ENCODE data around the gene GPR179. TPM values are rescaled to one million over a fixed set of nuclear protein-coding genes. Genes with fewer than 3 reads are reported as not detected.

GPR179 gene
- total RNA-seq, 1 experiment from 2014 or later, result 0.05 TPM

GRCh38 chr17:38326996-38327792, 16.6 kb downstream of the GPR179 start:
- ChIA-PET POLR2A (no interaction called here), CTCF (interaction anchor here (0.6 to 0.9 kb wide), 2 partner anchors 22 to 176 kb away, joined by 3 read pairs; no protein-coding TSS in a partner anchor)

GRCh38 chr17:38325221-38325851, 18.4 kb downstream of the GPR179 start:
- intact Hi-C loops (cut with micrococcal nuclease; ENCODE audit: unreplicated experiment), result no loop called here
- Mint-ChIP-seq H3K36me3 (ENCODE audit: insufficient read depth, unreplicated experiment) (peaks cover 48% of the 10 kb centered on the region), H3K9me3 (ENCODE audit: unreplicated experiment) (no peaks in the 10 kb centered on the region), H3K27ac (ENCODE audit: unreplicated experiment) (peak overlapping the region; percentile 60), H3K27me3 (ENCODE audit: insufficient read depth, unreplicated experiment) (peaks cover 3% of the 10 kb centered on the region), H3K4me1 (ENCODE audit: low read depth, unreplicated experiment) (peaks cover 21% of the 10 kb centered on the region), H3K4me3 (ENCODE audit: unreplicated experiment) (peak overlapping the region; percentile 40)
- TF ChIP-seq CTCF (IDR thresholded peaks at IDR 0.05; ENCODE audit: insufficient read depth in 1 of 2, low read depth in 1 of 2, low read length in 1 of 2, severe bottlenecking in 1 of 2, unreplicated experiment in 1 of 2), result no peak
- ChIA-PET POLR2A (interaction anchor here (0.8 kb wide), 1 partner anchor 26 kb away, joined by 3 read pairs; no protein-coding TSS in a partner anchor), CTCF (interaction anchor here (0.5 to 2.0 kb wide), 5 partner anchors 8 to 89 kb away, joined by 3 to 14 read pairs (median 5); partner anchors contain the start of gene SOCS7)
- Histone ChIP-seq H3K36me3 (ENCODE audit: control insufficient read depth, insufficient read depth, low read length) (peaks cover 5% of the 10 kb centered on the region), H3K9me3 (no peaks in the 10 kb centered on the region), H3K4me3 (ENCODE audit: low read depth, low read length) (no peak overlapping the region), H3K4me1 (peaks cover 29% of the 10 kb centered on the region), H3K27me3 (replicated peaks; ENCODE audit: control insufficient read depth, insufficient read depth, low read length) (no peaks in the 10 kb centered on the region)
- no peak for DNase-seq
- no TSS peak for BruUV-seq (replicated peaks)

More at GRCh38 chr17:38326996-38327792, 16.6 kb downstream of the GPR179 start:
- intact Hi-C loops (cut with micrococcal nuclease; ENCODE audit: unreplicated experiment), result no loop called here
- Histone ChIP-seq H3K4me3 (ENCODE audit: low read depth, low read length) (no peak overlapping the region), H3K4me1 (peaks cover 28% of the 10 kb centered on the region), H3K27me3 (replicated peaks; ENCODE audit: control insufficient read depth, insufficient read depth, low read length) (no peaks in the 10 kb centered on the region), H3K36me3 (ENCODE audit: control insufficient read depth, insufficient read depth, low read length) (peaks cover 4% of the 10 kb centered on the region), H3K9me3 (no peaks in the 10 kb centered on the region)
- peak overlapping the region; percentile 4 for H3K27ac Mint-ChIP-seq (ENCODE audit: unreplicated experiment)
- H3K4me1 Mint-ChIP-seq (ENCODE audit: low read depth, unreplicated experiment), result peaks cover 19% of the 10 kb centered on the region
- no peaks in the 10 kb centered on the region for H3K9me3 Mint-ChIP-seq (ENCODE audit: unreplicated experiment)
- BruUV-seq (replicated peaks), result no TSS peak
- peaks cover 3% of the 10 kb centered on the region for H3K27me3 Mint-ChIP-seq (ENCODE audit: insufficient read depth, unreplicated experiment)
- no peak for TF ChIP-seq CTCF (IDR thresholded peaks at IDR 0.05; ENCODE audit: insufficient read depth in 1 of 2, low read depth in 1 of 2, low read length in 1 of 2, severe bottlenecking in 1 of 2, unreplicated experiment in 1 of 2)
- no peak overlapping the region for H3K4me3 Mint-ChIP-seq (ENCODE audit: unreplicated experiment)
- DNase-seq, result no peak
- peaks cover 32% of the 10 kb centered on the region for H3K36me3 Mint-ChIP-seq (ENCODE audit: insufficient read depth, unreplicated experiment)

GRCh38 chr17:38324772-38325171, 19.0 kb downstream of the GPR179 start:
- no TSS peak for BruUV-seq (replicated peaks)
- H3K4me1 Mint-ChIP-seq (ENCODE audit: low read depth, unreplicated experiment), result peaks cover 26% of the 10 kb centered on the region
- POLR2A ChIA-PET, result interaction anchor here (0.5 to 0.8 kb wide), 3 partner anchors 27 to 234 kb away, joined by 3 to 4 read pairs (median 3); no protein-coding TSS in a partner anchor
- Histone ChIP-seq H3K4me1 (peaks cover 35% of the 10 kb centered on the region), H3K27me3 (replicated peaks; ENCODE audit: control insufficient read depth, insufficient read depth, low read length) (no peaks in the 10 kb centered on the region), H3K36me3 (ENCODE audit: control insufficient read depth, insufficient read depth, low read length) (peaks cover 5% of the 10 kb centered on the region), H3K4me3 (ENCODE audit: low read depth, low read length) (no peak overlapping the region), H3K9me3 (no peaks in the 10 kb centered on the region)
- TF ChIP-seq CTCF (IDR thresholded peaks at IDR 0.05; ENCODE audit: insufficient read depth in 1 of 2, low read depth in 1 of 2, low read length in 1 of 2, severe bottlenecking in 1 of 2, unreplicated experiment in 1 of 2), result no peak
- DNase-seq, result no peak
- H3K36me3 Mint-ChIP-seq (ENCODE audit: insufficient read depth, unreplicated experiment), result peaks cover 48% of the 10 kb centered on the region
- H3K9me3 Mint-ChIP-seq (ENCODE audit: unreplicated experiment), result no peaks in the 10 kb centered on the region
- peak overlapping the region; percentile 60 for H3K27ac Mint-ChIP-seq (ENCODE audit: unreplicated experiment)
- peak overlapping the region; percentile 40 for H3K4me3 Mint-ChIP-seq (ENCODE audit: unreplicated experiment)
- H3K27me3 Mint-ChIP-seq (ENCODE audit: insufficient read depth, unreplicated experiment), result peaks cover 3% of the 10 kb centered on the region
- intact Hi-C loops (cut with micrococcal nuclease; ENCODE audit: unreplicated experiment), result no loop called here
- CTCF ChIA-PET, result interaction anchor here (0.9 to 2.0 kb wide), 5 partner anchors 9 to 233 kb away, joined by 3 to 14 read pairs (median 5); partner anchors contain the start of gene SOCS7

All from Caco-2 (cell line).